PC-9 (cell line): ENCODE data around the gene NFIX.

Experiments
- EZH2 ChIP-seq: fragments of 200-600 bp; sonication (generic); IDR thresholded peaks from 2 replicates; pipeline ENCODE4 v1.8.0; 2017; ENCODE audit warnings: antibody characterized with exemption, low read depth
- TF ChIP-seq, protein P1 (sequence below): fragments of 200-600 bp; sonication (generic); conservative IDR thresholded peaks from 2 replicates; pipeline ENCODE4 v1.6.1; 2017; ENCODE audit warnings: mixed run types, antibody characterized with exemption, mild to moderate bottlenecking, moderate library complexity

DNA sequence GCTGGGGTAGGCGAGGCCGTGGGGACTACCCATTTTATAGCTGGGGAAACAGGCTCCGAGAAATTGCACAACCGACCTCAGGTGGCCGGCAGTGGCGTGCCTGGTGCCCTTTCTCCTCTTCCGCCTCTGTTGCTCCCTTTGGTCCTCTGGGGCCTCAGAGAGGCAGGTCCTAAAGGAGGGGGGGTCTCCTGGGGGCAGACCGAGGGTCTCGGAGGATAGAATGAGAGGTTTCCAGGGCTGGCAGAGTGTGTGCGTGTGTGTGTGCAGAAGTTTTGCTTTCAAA lies 143.6 kb downstream of the NFIX start:
- TF ChIP-seq, protein P1, sequence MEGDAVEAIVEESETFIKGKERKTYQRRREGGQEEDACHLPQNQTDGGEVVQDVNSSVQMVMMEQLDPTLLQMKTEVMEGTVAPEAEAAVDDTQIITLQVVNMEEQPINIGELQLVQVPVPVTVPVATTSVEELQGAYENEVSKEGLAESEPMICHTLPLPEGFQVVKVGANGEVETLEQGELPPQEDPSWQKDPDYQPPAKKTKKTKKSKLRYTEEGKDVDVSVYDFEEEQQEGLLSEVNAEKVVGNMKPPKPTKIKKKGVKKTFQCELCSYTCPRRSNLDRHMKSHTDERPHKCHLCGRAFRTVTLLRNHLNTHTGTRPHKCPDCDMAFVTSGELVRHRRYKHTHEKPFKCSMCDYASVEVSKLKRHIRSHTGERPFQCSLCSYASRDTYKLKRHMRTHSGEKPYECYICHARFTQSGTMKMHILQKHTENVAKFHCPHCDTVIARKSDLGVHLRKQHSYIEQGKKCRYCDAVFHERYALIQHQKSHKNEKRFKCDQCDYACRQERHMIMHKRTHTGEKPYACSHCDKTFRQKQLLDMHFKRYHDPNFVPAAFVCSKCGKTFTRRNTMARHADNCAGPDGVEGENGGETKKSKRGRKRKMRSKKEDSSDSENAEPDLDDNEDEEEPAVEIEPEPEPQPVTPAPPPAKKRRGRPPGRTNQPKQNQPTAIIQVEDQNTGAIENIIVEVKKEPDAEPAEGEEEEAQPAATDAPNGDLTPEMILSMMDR = no peak
- TF ChIP-seq EZH2 = no peak
